Natural killer cell (primary cell): Measurements from ENCODE around the gene SLC36A4. TPM values are rescaled to one million over a fixed set of nuclear protein-coding genes. Genes with fewer than 3 reads are reported as not detected.
"Not testable (repeated sequence)": the region's sequence is repeated elsewhere in the genome, so short reads cannot be mapped to it uniquely, and the experiment has no call there.

ENCODE experiments used
- ATAC-seq, 3 donors: fragments of 150-1000 bp in 2 of 3; fragments of 200-7000 bp in 1 of 3; cut with Tn5 transposase; 1 replicate in 1 of 3; 2 replicates in 2 of 3; pipeline ENCODE4 v1.10.0; 2021; ENCODE audit warnings: mild to moderate bottlenecking in 2 of 3, moderate library complexity in 2 of 3
- DNase-seq, 2 donors: peaks; one replicate each; pipeline versions ENCODE4 v3.0.0 to v3.0.0-alpha.2; 2013 to 2021; ENCODE audit warnings: mixed read lengths in 1 of 2
- H3K27ac ChIP-seq: one replicate; pipeline ENCODE4 v1.5.1; 2013; ENCODE audit warnings: mild to moderate bottlenecking, low read length
- H3K27me3 ChIP-seq: one replicate; pipeline ENCODE4 v1.6.1; 2013; ENCODE audit warnings: low read length; ENCODE audit not compliant: control insufficient read depth, insufficient read depth
- H3K36me3 ChIP-seq: one replicate; pipeline ENCODE4 v1.6.1; 2013; ENCODE audit warnings: low read length; ENCODE audit not compliant: control insufficient read depth, insufficient read depth
- H3K4me1 ChIP-seq: one replicate; pipeline ENCODE4 v1.6.1; 2013; ENCODE audit warnings: low read length; ENCODE audit not compliant: control insufficient read depth, insufficient read depth
- H3K4me3 ChIP-seq: one replicate; pipeline ENCODE4 v1.5.1; 2013; ENCODE audit warnings: low read length
- H3K9me3 ChIP-seq: one replicate; pipeline ENCODE4 v1.6.1; 2013; ENCODE audit warnings: low read length; ENCODE audit not compliant: control insufficient read depth, insufficient read depth
- H3K27ac Mint-ChIP-seq, 2 donors: one replicate each; pipeline ENCODE4 v1.8.0; 2022; ENCODE audit warnings: mild to moderate bottlenecking in 2 of 2, mixed read lengths in 2 of 2, moderate library complexity in 1 of 2
- H3K27me3 Mint-ChIP-seq, 2 donors: one replicate each; pipeline ENCODE4 v1.8.0; 2022; ENCODE audit warnings: low read depth in 2 of 2, mixed read lengths in 2 of 2
- H3K36me3 Mint-ChIP-seq: one replicate; pipeline ENCODE4 v1.8.0; 2022; ENCODE audit warnings: mixed read lengths
- H3K4me1 Mint-ChIP-seq, 2 donors: one replicate each; pipeline ENCODE4 v1.8.0; 2022; ENCODE audit warnings: mixed read lengths in 2 of 2
- H3K4me3 Mint-ChIP-seq: one replicate; pipeline ENCODE4 v1.8.0; 2022; ENCODE audit warnings: mild to moderate bottlenecking, moderate library complexity, mixed read lengths
- H3K9me3 Mint-ChIP-seq, 2 donors: one replicate each; pipeline ENCODE4 v1.8.0; 2022; ENCODE audit warnings: mixed read lengths in 2 of 2
- CTCF ChIP-seq: fragments of 200-600 bp; IDR thresholded peaks from one replicate; pipeline ENCODE4 v1.8.0; 2022; ENCODE audit warnings: antibody characterized with exemption
- WGBS: methylation state at CpG from one replicate; pipeline ENCODE4 v1.1.7; 2013; ENCODE audit warnings: missing lambda C conversion rate; ENCODE audit not compliant: insufficient coverage; 5-methylcytosine and 5-hydroxymethylcytosine counted together
- intact Hi-C: fragments of 100-400 bp; cut with micrococcal nuclease; formaldehyde crosslinking; loops from one replicate; pipeline ENCODE4 v1.14.2; 2022
- total RNA-seq, 4 donors: library from RNA; stranded (reverse); fragments of 120-200 nt in 1 of 4; gene quantifications; one replicate each; pipeline versions ENCODE4 v1.2.3 to v1.2.4, GENCODE V29; 2013 to 2022

The SLC36A4 gene
- total RNA-seq = 10 to 100 TPM; 14.2 to 17.0 (median 14.6) TPM
- total RNA-seq (2013) = 17.3 TPM

DNA sequence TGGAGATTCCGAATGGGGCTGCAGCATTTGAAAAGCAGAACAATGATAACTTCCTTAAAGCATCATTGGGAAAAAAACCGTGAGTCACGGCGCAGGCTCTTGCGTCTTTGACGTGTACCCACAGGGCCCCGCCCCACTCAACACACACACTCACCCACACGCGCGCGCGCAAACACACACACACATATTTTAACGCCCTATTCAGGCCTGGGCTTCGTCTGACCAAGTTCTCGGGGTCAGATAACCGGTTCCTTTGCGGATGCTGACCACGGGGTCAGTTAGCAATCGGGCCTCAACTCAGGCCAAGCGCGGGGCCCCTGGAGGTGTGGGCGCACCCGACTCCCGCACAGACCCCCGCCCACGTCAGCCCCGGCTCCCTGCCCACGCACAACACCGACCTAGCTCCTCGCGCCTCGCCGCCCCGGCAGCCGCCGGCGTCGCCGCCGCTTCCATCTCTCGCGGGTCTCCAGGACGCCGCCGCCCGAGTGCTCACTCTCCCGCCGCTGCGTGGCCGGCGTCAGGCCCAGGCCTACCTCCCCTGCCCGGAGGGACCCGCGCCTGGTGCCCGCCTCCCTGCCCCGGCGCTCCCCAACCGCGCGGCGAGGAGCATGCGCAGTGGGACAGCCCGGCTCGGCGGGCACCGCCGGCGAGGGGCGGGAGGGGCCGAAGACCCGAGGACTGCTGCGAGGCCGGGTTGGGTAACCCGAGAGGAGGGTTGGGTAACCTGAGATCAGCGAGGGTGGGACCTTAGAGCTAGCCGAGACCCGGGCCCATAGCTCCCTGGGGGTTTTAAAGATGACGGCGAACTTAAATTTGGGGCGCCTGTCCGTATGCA lies at the start of gene SLC36A4:
TSS of gene SLC36A4 (minus strand) at position 612 of the 835 bp plus-strand sequence. CDS start at position 453, 159 bp downstream.
- Mint-ChIP-seq H3K36me3 (no peaks in the 10 kb centered on the region), H3K27ac (peak within 1 kb of the TSS; percentile 91 to 95), H3K4me3 (peak within 1 kb of the TSS; percentile 93), H3K9me3 (no peaks in the 10 kb centered on the region), H3K4me1 (peaks cover 8 to 11% of the 10 kb centered on the region in 2 donors), H3K27me3 (peaks cover 12 to 16% of the 10 kb centered on the region in 2 donors)
- H3K27ac ChIP-seq = peak within 1 kb of the TSS; percentile 95
- no peaks in the 10 kb centered on the region for H3K36me3 ChIP-seq
- peak within 1 kb of the TSS; percentile 78 for H3K4me3 ChIP-seq
- H3K27me3 ChIP-seq = peaks cover 5% of the 10 kb centered on the region
- ATAC-seq (peak; percentile 88 to 96 (median 88)), DNase-seq (peak; percentile 76 to 93)
- WGBS = under 1% methylated on average over 81 of the region's 81 CpGs
- intact Hi-C loops = loop anchor here (5.0 kb wide), 1 partner anchor 1295 kb away; the partner anchor contains the start of genes ANKRD49 and MRE11
- H3K4me1 ChIP-seq = no peaks in the 10 kb centered on the region
- TF ChIP-seq CTCF = no peak
- no peaks in the 10 kb centered on the region for H3K9me3 ChIP-seq

GRCh38 chr11:93246790-93247189 lies 49.0 kb upstream of the SLC36A4 start:
- H3K27ac Mint-ChIP-seq, H3K9me3 ChIP-seq, H3K9me3 Mint-ChIP-seq, H3K4me3 Mint-ChIP-seq, H3K4me1 ChIP-seq, intact Hi-C loops, H3K36me3 ChIP-seq, H3K4me1 Mint-ChIP-seq, H3K4me3 ChIP-seq, H3K27ac ChIP-seq, ATAC-seq, H3K36me3 Mint-ChIP-seq, H3K27me3 ChIP-seq, DNase-seq: not testable (repeated sequence)
- 100% methylated on average over 3 of the region's 3 CpGs for WGBS
- H3K27me3 Mint-ChIP-seq = peaks cover 2 to 25% of the 10 kb centered on the region in 2 donors

DNA sequence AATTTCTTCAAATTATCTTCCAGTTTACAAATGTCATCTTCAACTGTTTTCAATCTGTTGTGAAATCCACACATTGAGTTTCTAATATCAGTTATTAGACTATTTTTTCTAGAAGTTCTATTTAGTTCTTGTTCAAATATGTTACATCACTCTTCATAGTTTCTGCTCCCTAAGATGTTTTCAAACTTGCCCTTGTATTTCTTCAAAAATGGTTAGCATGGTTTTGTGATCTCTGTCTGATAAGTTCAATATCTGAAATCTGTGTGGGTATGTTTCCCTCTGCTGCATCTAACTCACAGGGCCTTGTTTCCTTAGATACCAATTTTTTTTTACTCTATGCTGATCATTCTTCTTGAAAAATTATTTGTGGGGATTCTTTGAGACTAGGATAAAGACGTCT lies 46.2 kb upstream of the SLC36A4 start:
- no peaks in the 10 kb centered on the region for H3K9me3 ChIP-seq
- peaks cover 6 to 35% of the 10 kb centered on the region in 2 donors for H3K27me3 Mint-ChIP-seq
- no peaks in the 10 kb centered on the region for H3K9me3 Mint-ChIP-seq
- no peaks in the 10 kb centered on the region for H3K4me1 ChIP-seq
- H3K36me3 Mint-ChIP-seq = no peaks in the 10 kb centered on the region
- H3K27ac ChIP-seq = no peak overlapping the region
- H3K4me1 Mint-ChIP-seq = no peaks in the 10 kb centered on the region
- no peak for TF ChIP-seq CTCF
- no CpG with 5 or more reads among the region's 1 CpG for WGBS
- no peak overlapping the region for H3K27ac Mint-ChIP-seq
- no peak for DNase-seq
- no peaks in the 10 kb centered on the region for H3K36me3 ChIP-seq
- no peak overlapping the region for H3K4me3 ChIP-seq
- H3K27me3 ChIP-seq = peaks cover 2% of the 10 kb centered on the region
- H3K4me3 Mint-ChIP-seq = no peak overlapping the region
- ATAC-seq = no peak
- intact Hi-C loops = no loop called here

GRCh38 chr11:93239966-93240365 lies 42.2 kb upstream of the SLC36A4 start:
- H3K9me3 ChIP-seq = no peaks in the 10 kb centered on the region
- no peaks in the 10 kb centered on the region for H3K4me1 ChIP-seq
- Mint-ChIP-seq H3K9me3 (no peaks in the 10 kb centered on the region), H3K27ac (no peak overlapping the region), H3K27me3 (peaks cover 13 to 40% of the 10 kb centered on the region in 2 donors), H3K4me1 (no peaks in the 10 kb centered on the region), H3K36me3 (no peaks in the 10 kb centered on the region), H3K4me3 (no peak overlapping the region)
- no peaks in the 10 kb centered on the region for H3K36me3 ChIP-seq
- TF ChIP-seq CTCF = no peak
- WGBS = 96% methylated on average over 3 of the region's 3 CpGs
- no peak overlapping the region for H3K4me3 ChIP-seq
- H3K27me3 ChIP-seq = peaks cover 2% of the 10 kb centered on the region
- intact Hi-C loops = loop anchor here (10.0 kb wide), 1 partner anchor 1265 kb away; no protein-coding TSS in a partner anchor
- no peak for DNase-seq
- no peak overlapping the region for H3K27ac ChIP-seq
- no peak for ATAC-seq
